Naive B cell (primary cell): ENCODE data around the gene STYXL1. TPM values are rescaled to one million over a fixed set of nuclear protein-coding genes. Genes with fewer than 3 reads are reported as not detected.
A peak's percentile ranks its signal among the peaks of the same experiment; 100 is the strongest.
"Not testable (repeated sequence)": the region's sequence is repeated elsewhere in the genome, so short reads cannot be mapped to it uniquely, and the experiment has no call there.

Source experiments
- ATAC-seq, 2 donors: fragments of 150-1000 bp; cut with Tn5 transposase; 2 replicates each; pipeline ENCODE4 v1.10.0; 2021; ENCODE audit warnings: low read depth in 2 of 2, mild to moderate bottlenecking in 2 of 2, moderate library complexity in 2 of 2
- DNase-seq: peaks from one replicate; pipeline ENCODE4 v3.0.0; 2022
- H3K27ac Mint-ChIP-seq, 6 donors: one replicate each; pipeline ENCODE4 v1.8.0; 2020 to 2022; ENCODE audit warnings: mild to moderate bottlenecking in 6 of 6, mixed read lengths in 6 of 6, moderate library complexity in 5 of 6, inconsistent platforms in 2 of 6
- H3K27me3 Mint-ChIP-seq, 3 donors: one replicate each; pipeline ENCODE4 v1.8.0; 2021 to 2022; ENCODE audit warnings: mixed read lengths in 3 of 3, mild to moderate bottlenecking in 1 of 3
- H3K36me3 Mint-ChIP-seq, 2 donors: one replicate each; pipeline ENCODE4 v1.8.0; 2020 to 2022; ENCODE audit warnings: mixed read lengths in 2 of 2, inconsistent platforms in 1 of 2, mild to moderate bottlenecking in 1 of 2
- H3K4me1 Mint-ChIP-seq, 3 donors: one replicate each; pipeline ENCODE4 v1.8.0; 2020 to 2022; ENCODE audit warnings: mixed read lengths in 3 of 3, inconsistent platforms in 1 of 3, mild to moderate bottlenecking in 1 of 3, moderate library complexity in 1 of 3
- H3K4me3 Mint-ChIP-seq, 8 donors: one replicate each; pipeline ENCODE4 v1.8.0; 2020 to 2022; ENCODE audit warnings: mild to moderate bottlenecking in 8 of 8, mixed read lengths in 8 of 8, moderate library complexity in 8 of 8, inconsistent platforms in 2 of 8
- H3K9me3 Mint-ChIP-seq, 7 donors: one replicate each; pipeline ENCODE4 v1.8.0; 2020 to 2022; ENCODE audit warnings: mixed read lengths in 7 of 7, mild to moderate bottlenecking in 5 of 7, inconsistent platforms in 2 of 7, moderate library complexity in 1 of 7
- polyA plus RNA-seq, 6 donors: library from polyadenylated mRNA; unstranded; fragments of 300-500 nt; fragmentation: Illumina TruSeq; gene quantifications; one replicate each; pipeline ENCODE4 v1.2.3, GENCODE V29; 2021; ENCODE audit warnings: low read depth in 6 of 6

The STYXL1 gene
- polyA plus RNA-seq, 6 donors from 2014 or later, result 61.3 to 89.8 (median 65.3) TPM

DNA sequence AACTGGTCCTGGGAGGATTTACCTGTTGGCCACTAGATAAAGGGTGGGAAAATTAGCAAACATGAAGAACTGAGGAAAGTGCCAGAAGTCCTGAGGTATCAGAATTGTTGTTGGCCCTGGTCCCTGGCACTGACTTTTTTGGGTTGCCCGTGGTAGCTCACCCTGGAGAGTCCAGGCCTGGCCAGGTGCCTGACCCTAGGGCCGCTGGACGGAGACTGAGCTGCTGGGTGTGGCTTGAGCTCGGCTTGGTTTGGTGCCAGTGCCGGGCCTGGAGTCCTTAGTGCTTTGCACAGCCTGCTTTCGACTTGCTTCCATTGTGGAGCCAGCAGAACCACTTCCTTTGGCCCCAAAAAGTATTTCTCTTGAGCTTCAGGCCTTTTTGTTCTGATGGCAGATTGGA, 13.0 kb upstream of the STYXL1 start:
- Mint-ChIP-seq H3K4me1 (no peaks in the 10 kb centered on the region), H3K27me3 (no peaks in the 10 kb centered on the region), H3K9me3 (peaks cover 0 to 2% (median 0%) of the 10 kb centered on the region in 7 donors), H3K4me3 (no peak overlapping the region), H3K36me3 (peaks cover 20 to 37% of the 10 kb centered on the region in 2 donors), H3K27ac (no peak overlapping the region)
- DNase-seq, result no peak
- no peak for ATAC-seq

DNA sequence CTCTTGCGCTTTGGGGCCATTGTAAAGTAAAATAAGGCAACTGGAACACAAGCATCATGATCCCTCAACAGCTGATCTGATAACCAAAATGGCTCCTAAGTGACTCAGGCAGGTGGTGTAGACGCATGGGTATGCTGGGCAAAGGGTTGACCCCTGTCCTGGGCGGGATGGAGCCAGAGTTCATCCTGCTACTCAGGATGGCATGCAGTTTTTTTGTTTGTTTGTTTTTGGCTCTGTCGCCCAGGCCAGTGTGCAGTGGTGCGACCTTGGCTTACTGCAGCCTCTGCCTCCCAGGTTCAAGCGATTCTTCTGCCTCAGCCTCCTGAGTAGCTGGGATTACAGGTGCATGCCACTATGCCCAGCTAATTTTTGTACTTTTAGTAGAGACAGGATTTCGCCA, 10.9 kb upstream of the STYXL1 start:
- not testable (repeated sequence) for ATAC-seq, DNase-seq, H3K4me1 Mint-ChIP-seq, H3K4me3 Mint-ChIP-seq, H3K27me3 Mint-ChIP-seq, H3K9me3 Mint-ChIP-seq
- H3K27ac Mint-ChIP-seq, result peak overlapping the region in 1 of 6 donors; percentile 47
- H3K36me3 Mint-ChIP-seq, result peaks cover 12 to 22% of the 10 kb centered on the region in 2 donors

GRCh38 chr7:76057813-76058145, 10.0 kb upstream of the STYXL1 start:
- ATAC-seq (no peak), DNase-seq (no peak)
- no peak overlapping the region for H3K27ac Mint-ChIP-seq
- peaks cover 0 to 2% (median 0%) of the 10 kb centered on the region in 7 donors for H3K9me3 Mint-ChIP-seq
- H3K27me3 Mint-ChIP-seq, result no peaks in the 10 kb centered on the region
- peaks cover 0 to 8% (median 3%) of the 10 kb centered on the region in 3 donors for H3K4me1 Mint-ChIP-seq
- H3K4me3 Mint-ChIP-seq, result no peak overlapping the region
- peaks cover 12 to 19% of the 10 kb centered on the region in 2 donors for H3K36me3 Mint-ChIP-seq

GRCh38 chr7:76057103-76057812, 9.5 kb upstream of the STYXL1 start:
- ATAC-seq, result no peak
- Mint-ChIP-seq H3K4me3 (no peak overlapping the region), H3K36me3 (peaks cover 10 to 14% of the 10 kb centered on the region in 2 donors), H3K9me3 (peaks cover 0 to 2% (median 0%) of the 10 kb centered on the region in 7 donors), H3K4me1 (peaks cover 0 to 11% (median 4%) of the 10 kb centered on the region in 3 donors), H3K27ac (no peak overlapping the region), H3K27me3 (no peaks in the 10 kb centered on the region)
- DNase-seq, result no peak

DNA sequence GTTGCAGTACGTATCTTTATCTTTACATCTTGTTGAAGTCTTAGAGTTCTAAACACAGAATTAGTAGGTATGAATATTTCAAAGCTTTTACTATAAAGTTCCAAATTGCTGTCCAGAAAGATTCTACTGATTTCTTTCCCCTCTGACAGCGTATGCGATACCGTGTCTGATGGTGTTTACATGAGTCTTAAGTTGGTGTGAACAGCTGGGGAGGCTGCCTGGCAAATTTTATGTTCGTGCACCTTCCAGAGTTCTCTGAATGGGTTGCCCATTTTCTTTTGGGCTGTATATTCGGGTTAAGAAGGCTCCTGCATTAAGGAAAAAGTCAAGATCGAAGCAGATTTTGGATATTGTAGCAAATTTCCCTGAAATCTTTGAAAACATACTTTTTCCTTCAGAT, 8.4 kb upstream of the STYXL1 start:
- DNase-seq (no peak), ATAC-seq (no peak)
- H3K4me1 Mint-ChIP-seq, result peaks cover 6 to 13% (median 8%) of the 10 kb centered on the region in 3 donors
- H3K27me3 Mint-ChIP-seq, result no peaks in the 10 kb centered on the region
- H3K36me3 Mint-ChIP-seq, result peaks cover 6 to 8% of the 10 kb centered on the region in 2 donors
- H3K27ac Mint-ChIP-seq, result no peak overlapping the region
- H3K9me3 Mint-ChIP-seq, result peaks cover 0 to 2% (median 0%) of the 10 kb centered on the region in 7 donors
- no peak overlapping the region for H3K4me3 Mint-ChIP-seq

DNA sequence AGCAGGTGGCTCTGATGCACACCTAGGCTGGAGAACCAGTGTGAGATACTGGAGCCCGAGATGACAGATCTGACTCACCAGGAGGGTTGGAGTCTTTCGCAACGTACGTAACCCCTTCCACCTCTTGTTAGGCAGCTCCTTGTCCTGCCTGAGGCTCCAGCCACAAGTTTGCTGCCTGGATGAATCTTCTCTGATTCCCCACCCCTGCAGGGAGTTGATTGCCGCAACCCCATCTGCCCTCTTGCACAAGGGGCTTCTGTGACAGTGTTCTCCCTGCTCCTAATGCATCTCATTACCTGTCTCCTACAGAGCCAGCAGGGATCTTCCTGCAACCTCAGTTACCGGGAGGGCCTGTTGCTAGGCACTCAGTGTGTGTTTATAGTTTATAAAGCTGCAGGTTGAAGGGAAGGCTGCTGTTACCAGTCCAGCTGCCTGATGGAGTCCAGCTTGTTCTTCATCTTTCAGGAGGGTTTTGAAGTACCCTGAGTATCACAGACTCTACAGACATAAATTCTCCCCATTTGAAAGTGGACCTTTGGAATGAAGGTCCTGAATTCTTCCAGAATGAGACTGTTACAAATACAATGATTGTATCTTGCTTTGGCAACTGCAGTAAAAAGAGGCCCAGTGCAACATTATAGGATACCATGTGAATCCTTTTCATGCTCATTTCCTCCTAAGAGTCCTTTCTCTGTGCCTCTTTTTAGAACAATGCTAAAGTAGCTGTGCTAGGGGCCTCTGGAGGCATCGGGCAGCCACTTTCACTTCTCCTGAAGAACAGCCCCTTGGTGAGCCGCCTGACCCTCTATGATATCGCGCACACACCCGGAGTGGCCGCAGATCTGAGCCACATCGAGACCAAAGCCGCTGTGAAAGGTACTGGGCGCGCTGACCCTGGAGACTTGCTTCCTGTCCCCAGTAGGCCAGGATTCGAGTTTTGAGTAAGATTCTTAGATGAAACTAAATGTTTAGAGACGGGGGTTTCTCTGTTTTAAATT, 6.6 kb upstream of the STYXL1 start:
- ATAC-seq, result no peak
- no peak for DNase-seq
- Mint-ChIP-seq H3K27ac (no peak overlapping the region), H3K9me3 (peaks cover 0 to 2% (median 0%) of the 10 kb centered on the region in 7 donors), H3K27me3 (no peaks in the 10 kb centered on the region), H3K4me1 (peaks cover 17 to 27% (median 20%) of the 10 kb centered on the region in 3 donors), H3K4me3 (no peak overlapping the region), H3K36me3 (peaks cover 0 to 8% of the 10 kb centered on the region in 2 donors)

GRCh38 chr7:76053461-76053860, 5.7 kb upstream of the STYXL1 start:
- ATAC-seq (no peak), DNase-seq (no peak)
- Mint-ChIP-seq H3K27me3 (no peaks in the 10 kb centered on the region), H3K4me3 (no peak overlapping the region), H3K9me3 (peaks cover 0 to 2% (median 0%) of the 10 kb centered on the region in 7 donors), H3K4me1 (peaks cover 24 to 36% (median 29%) of the 10 kb centered on the region in 3 donors), H3K36me3 (peaks cover 0 to 8% of the 10 kb centered on the region in 2 donors), H3K27ac (peak overlapping the region in 1 of 6 donors; percentile 69)

GRCh38 chr7:76052681-76053080, 4.9 kb upstream of the STYXL1 start:
- not testable (repeated sequence) for H3K9me3 Mint-ChIP-seq, DNase-seq, H3K27me3 Mint-ChIP-seq, ATAC-seq, H3K36me3 Mint-ChIP-seq, H3K4me3 Mint-ChIP-seq
- Mint-ChIP-seq H3K4me1 (peaks cover 26 to 39% (median 31%) of the 10 kb centered on the region in 3 donors), H3K27ac (peak overlapping the region in 1 of 6 donors; percentile 59)

DNA sequence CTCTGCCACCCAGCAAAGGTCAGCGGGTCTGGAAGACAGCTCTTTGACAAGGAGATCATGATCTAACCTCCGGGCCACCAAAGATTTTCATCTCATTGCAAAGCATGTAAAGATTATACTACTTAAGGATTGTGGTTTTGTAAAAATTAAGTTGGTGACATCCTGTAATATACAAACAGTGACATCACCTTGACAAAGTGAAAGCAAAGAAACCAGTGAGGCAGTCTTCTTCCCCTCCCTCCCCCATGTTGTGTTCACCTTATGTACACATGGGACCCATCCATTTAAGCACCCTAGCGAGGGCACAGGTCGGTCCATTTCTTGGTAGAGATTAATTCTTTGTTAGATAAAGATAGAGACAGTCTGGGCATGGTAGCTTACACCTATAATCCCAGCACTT, 4.0 kb upstream of the STYXL1 start:
- Mint-ChIP-seq H3K36me3 (no peaks in the 10 kb centered on the region), H3K27ac (peak overlapping the region in 3 of 6 donors; percentile 16 to 63 (median 44)), H3K27me3 (no peaks in the 10 kb centered on the region), H3K9me3 (no peaks in the 10 kb centered on the region), H3K4me3 (no peak overlapping the region), H3K4me1 (peaks cover 26 to 41% (median 31%) of the 10 kb centered on the region in 3 donors)
- DNase-seq (no peak), ATAC-seq (no peak)

GRCh38 chr7:76050545-76050944, 2.7 kb upstream of the STYXL1 start:
- DNase-seq (no peak), ATAC-seq (no peak)
- H3K27ac Mint-ChIP-seq, result peak overlapping the region in 4 of 6 donors; percentile 11 to 83 (median 32)
- no peaks in the 10 kb centered on the region for H3K9me3 Mint-ChIP-seq
- peak overlapping the region in 3 of 8 donors; percentile 11 to 80 (median 50) for H3K4me3 Mint-ChIP-seq
- no peaks in the 10 kb centered on the region for H3K36me3 Mint-ChIP-seq
- H3K27me3 Mint-ChIP-seq, result no peaks in the 10 kb centered on the region
- H3K4me1 Mint-ChIP-seq, result peaks cover 26 to 49% (median 31%) of the 10 kb centered on the region in 3 donors

DNA sequence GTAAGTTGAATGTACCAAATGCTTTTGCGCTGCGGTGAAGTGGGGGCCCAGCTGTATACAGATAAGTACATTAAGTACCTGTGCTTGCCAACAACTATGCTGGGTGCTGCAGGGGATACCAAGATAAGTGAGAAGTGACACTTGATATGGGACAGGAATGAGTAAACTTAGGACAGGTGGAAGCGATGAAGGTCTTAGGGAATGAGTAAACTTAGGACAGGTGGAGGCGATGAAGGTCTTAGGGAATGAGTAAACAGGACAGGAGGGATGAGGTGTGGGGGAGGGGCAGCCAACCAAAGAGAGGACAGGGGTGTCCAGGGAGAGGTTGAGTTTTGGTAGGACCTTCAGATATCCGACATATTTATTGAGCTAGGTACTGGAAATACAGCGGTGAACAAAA, 1.5 kb upstream of the STYXL1 start:
- Mint-ChIP-seq H3K4me3 (peak overlapping the region in 6 of 8 donors; percentile 16 to 99 (median 90)), H3K27ac (peak overlapping the region in 3 of 6 donors; percentile 85 to 95 (median 95)), H3K4me1 (peaks cover 32 to 57% (median 42%) of the 10 kb centered on the region in 3 donors)

GRCh38 chr7:76048668-76048988, 828 bp upstream of the STYXL1 start:
- DNase-seq (no peak), ATAC-seq (peak; percentile 38 to 39)
- Mint-ChIP-seq H3K27ac (peak overlapping the region; percentile 90 to 99 (median 95)), H3K36me3 (peaks cover 0 to 7% of the 10 kb centered on the region in 2 donors), H3K4me1 (peaks cover 32 to 57% (median 43%) of the 10 kb centered on the region in 3 donors), H3K27me3 (no peaks in the 10 kb centered on the region), H3K4me3 (peak overlapping the region; percentile 94 to 99 (median 98)), H3K9me3 (no peaks in the 10 kb centered on the region)

More for the DNA sequence above, 1.5 kb upstream of the STYXL1 start:
- Mint-ChIP-seq H3K27me3 (no peaks in the 10 kb centered on the region), H3K36me3 (peaks cover 0 to 7% of the 10 kb centered on the region in 2 donors), H3K9me3 (no peaks in the 10 kb centered on the region)
- no peak for ATAC-seq
- no peak for DNase-seq

DNA sequence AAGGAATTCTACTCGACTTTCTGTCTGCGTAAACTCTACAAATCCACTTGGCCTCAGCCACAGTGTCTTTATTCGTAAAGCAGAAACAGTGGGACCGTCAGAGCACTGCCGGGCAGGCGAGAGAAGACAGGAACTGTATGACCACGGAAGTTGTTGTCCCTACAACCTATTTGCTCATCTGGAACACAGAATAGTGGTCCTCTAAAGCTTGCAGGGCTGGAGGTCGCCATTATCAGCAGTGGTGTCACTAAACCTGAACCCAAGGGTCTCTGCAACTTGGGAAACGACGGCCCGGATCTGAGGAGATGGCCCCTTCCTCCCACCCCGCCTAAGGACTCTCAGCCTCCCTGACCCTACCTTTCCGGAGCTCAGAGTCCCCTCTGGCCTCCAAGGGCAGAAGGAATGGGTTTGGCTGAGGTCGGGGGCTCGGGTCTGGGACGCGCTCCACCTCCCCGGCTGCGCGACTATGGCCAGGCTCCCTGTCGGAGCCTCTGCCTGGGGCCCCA, 442 bp downstream of the STYXL1 start:
- peak; percentile 7 for DNase-seq
- peak overlapping the region; percentile 94 to 99 (median 98) for H3K4me3 Mint-ChIP-seq
- H3K36me3 Mint-ChIP-seq, result peaks cover 0 to 7% of the 10 kb centered on the region in 2 donors
- H3K27ac Mint-ChIP-seq, result peak overlapping the region; percentile 95 to 99 (median 98)
- peak; percentile 6 to 18 for ATAC-seq
- H3K27me3 Mint-ChIP-seq, result no peaks in the 10 kb centered on the region
- H3K4me1 Mint-ChIP-seq, result peaks cover 31 to 54% (median 43%) of the 10 kb centered on the region in 3 donors
- no peaks in the 10 kb centered on the region for H3K9me3 Mint-ChIP-seq
